HepG2 (cell line): Measurements from ENCODE around the gene HPS4. TPM values are rescaled to one million over a fixed set of nuclear protein-coding genes. Genes with fewer than 3 reads are reported as not detected.
A peak's percentile ranks its signal among the peaks of the same experiment; 100 is the strongest.

ENCODE experiments used
- ATAC-seq: fragments of 200-7000 bp; cut with Tn5 transposase; 3 replicates; pipeline ENCODE4 v1.9.1; 2020; ENCODE audit warnings: mild to moderate bottlenecking, moderate library complexity
- Bru-seq: library from RNA; stranded (reverse); fragments of 400-500 nt; gene quantifications from one replicate; lab custom pipeline; 2021; lab: Mats Ljungman, UMichigan
- BruChase-seq, 2 experiments: library from RNA; stranded (reverse); fragments of 400-500 nt; gene quantifications; one replicate each; lab custom pipeline; 2021; lab: Mats Ljungman, UMichigan
- BruUV-seq: library from RNA; stranded (reverse); fragments of 400-500 nt; replicated peaks from 2 replicates; lab custom pipeline; 2021; lab: Mats Ljungman, UMichigan
- CTCF ChIA-PET: fragments of 300-600 bp; formaldehyde crosslinking; extraction: SDS; loops from one replicate; lab custom pipeline; 2021; ENCODE audit warnings: low total read pairs, inconsistent platforms, low intra/inter-chr PET ratio; lab: Yijun Ruan, JAX
- POLR2A ChIA-PET: fragments of 350-600 bp; sonication (Branson Sonifier 250); formaldehyde crosslinking; loops from one replicate; lab custom pipeline; 2020; ENCODE audit warnings: antibody characterized with exemption, inconsistent platforms; lab: Yijun Ruan, JAX
- DNase-seq: peaks from one replicate; pipeline ENCODE4 v3.0.0-alpha.2; 2015; ENCODE audit warnings: low spot score
- FAIRE-seq: peaks from 3 replicates; lab custom pipeline; 2011; peaks lifted over from hg19 to GRCh38; lab: Jason Lieb, UNC
- H2AFZ ChIP-seq: one replicate; pipeline ENCODE4 v1.6.1; 2011; ENCODE audit warnings: low read length, inconsistent platforms
- H3K27ac ChIP-seq: fragments of 300-600 bp; 3 replicates; pipeline ENCODE4 v1.8.0; 2011; ENCODE audit warnings: mixed run types, mild to moderate bottlenecking, mixed read lengths, low read length, inconsistent platforms; ENCODE audit not compliant: insufficient read depth; ENCODE audit errors: extremely low read length
- H3K27me3 ChIP-seq, 2 experiments: fragments of 200-600 bp in 1 of 2; 2 replicates in 1 of 2; 3 replicates in 1 of 2; pipeline versions ENCODE4 v1.6.0 to v1.8.0; 2011; ENCODE audit warnings: low read length in 2 of 2, mild to moderate bottlenecking in 2 of 2, moderate library complexity in 2 of 2, inconsistent platforms in 1 of 2; ENCODE audit not compliant: insufficient read depth in 2 of 2, control insufficient read depth in 1 of 2
- H3K36me3 ChIP-seq, 2 experiments: fragments of 200-600 bp in 1 of 2; replicated peaks in 1 of 2; 2 replicates in 1 of 2; 3 replicates in 1 of 2; pipeline versions ENCODE4 v1.5.1 to v1.8.0; 2011; ENCODE audit warnings: low read length in 2 of 2, inconsistent platforms in 1 of 2; ENCODE audit not compliant: insufficient read depth in 2 of 2, control insufficient read depth in 1 of 2
- H3K4me1 ChIP-seq: 2 replicates; pipeline ENCODE4 v1.5.1; 2012; ENCODE audit warnings: low read length, inconsistent platforms; ENCODE audit not compliant: insufficient read depth
- H3K4me2 ChIP-seq: 2 replicates; pipeline ENCODE4 v1.6.0; 2011; ENCODE audit warnings: low read depth, low read length, inconsistent platforms
- H3K4me3 ChIP-seq, 3 experiments: fragments of 200-600 bp in 1 of 3; sonication (generic), shearing (Covaris generic) in 1 of 3; replicated peaks in 1 of 3; 2 replicates each; pipeline ENCODE4 v1.5.1; 2011 to 2016; ENCODE audit warnings: low read length in 3 of 3, inconsistent platforms in 2 of 3, low read depth in 2 of 3, mild to moderate bottlenecking in 2 of 3, control low read depth in 1 of 3, mixed read lengths in 1 of 3; ENCODE audit not compliant: insufficient read depth in 1 of 3
- H3K79me2 ChIP-seq: one replicate; pipeline ENCODE4 v1.6.1; 2011; ENCODE audit warnings: low read length, inconsistent platforms; ENCODE audit not compliant: insufficient read depth
- H3K9ac ChIP-seq: 2 replicates; pipeline ENCODE4 v1.6.0; 2011; ENCODE audit warnings: mild to moderate bottlenecking, low read depth, low read length, inconsistent platforms; ENCODE audit not compliant: insufficient read depth
- H3K9me3 ChIP-seq: 2 replicates; pipeline ENCODE4 v1.5.1; 2012; ENCODE audit warnings: mild to moderate bottlenecking, low read length
- H4K20me1 ChIP-seq: 2 replicates; pipeline ENCODE4 v1.6.0; 2011; ENCODE audit warnings: inconsistent platforms, mild to moderate bottlenecking, low read length, moderate library complexity; ENCODE audit not compliant: insufficient read depth
- BRD4 ChIP-seq: sonication (generic); formaldehyde crosslinking; IDR thresholded peaks from 2 replicates; pipeline ENCODE4 v1.4.0; 2020; ENCODE audit warnings: missing genetic modification reagents
- FIP1L1 ChIP-seq: fragments of 200-400 bp; formaldehyde crosslinking; IDR thresholded peaks from 2 replicates; pipeline ENCODE4 v1.6.1; 2018; ENCODE audit warnings: low read depth, mild to moderate bottlenecking, low read length, moderate library complexity, borderline replicate concordance; ENCODE audit not compliant: insufficient read depth
- MYNN ChIP-seq: sonication (generic); formaldehyde crosslinking; IDR thresholded peaks from 2 replicates; pipeline ENCODE4 v1.4.0; 2020; ENCODE audit warnings: mild to moderate bottlenecking, low read depth, missing genetic modification reagents
- TEAD2 ChIP-seq: sonication (generic); formaldehyde crosslinking; IDR thresholded peaks from 2 replicates; pipeline ENCODE4 v1.9.0; 2021; ENCODE audit warnings: missing genetic modification reagents
- WGBS: methylation state at CpG from one replicate; pipeline ENCODE4 v1.1.6; 2017; ENCODE audit warnings: low lambda C conversion rate; 5-methylcytosine and 5-hydroxymethylcytosine counted together
- in situ Hi-C: cut with HindIII; loops from 2 replicates; pipeline ENCODE4 v1.10.0; 2017; ENCODE audit warnings: low pct_unique_long_range_greater_than_20kb; ENCODE audit not compliant: extremely low pct_ligation_motif_present
- intact Hi-C: fragments of 100-400 bp; cut with micrococcal nuclease; formaldehyde crosslinking; loops from one replicate; pipeline ENCODE4 v1.10.0; 2022; ENCODE audit not compliant: unreplicated experiment
- long read RNA-seq, 2 experiments: library from RNA in 1 of 2; library from polyadenylated mRNA in 1 of 2; stranded (forward) in 1 of 2; unstranded in 1 of 2; transcript quantifications; one replicate each; pipeline ENCODE4 v2.0.0, GENCODE V29; 2019 to 2022
- polyA minus RNA-seq, 3 experiments: library from RNA; depleted of rRNA, polyadenylated mRNA; stranded (reverse); fragments of >200 nt; gene quantifications; 2 replicates each; pipeline ENCODE4 v1.2.3, GENCODE V29; 2011; ENCODE audit warnings: low replicate concordance in 1 of 3
- polyA plus RNA-seq, 8 experiments: library from polyadenylated mRNA; depleted of rRNA in 3 of 8; stranded (reverse) in 7 of 8; unstranded in 1 of 8; fragments of >200 nt; fragmentation: Illumina TruSeq in 4 of 8; extraction: Trizol in 4 of 8; gene quantifications; 2 replicates each; pipeline versions ENCODE4 v1.2.1 to v1.2.3, GENCODE V29; 2011 to 2016; ENCODE audit warnings: low read depth in 4 of 8, missing spikeins in 1 of 8, mixed read lengths in 1 of 8; ENCODE audit not compliant: insufficient read depth in 1 of 8
- total RNA-seq, 5 experiments: library from RNA; depleted of rRNA; stranded (reverse); fragments of >200 nt; fragmentation: Illumina TruSeq; extraction: Trizol; gene quantifications; 2 replicates each; pipeline ENCODE4 v1.2.3, GENCODE V29; 2016; ENCODE audit warnings: low read depth in 1 of 5
- TF ChIP-seq, protein P1 (sequence below): sonication (generic); formaldehyde crosslinking; IDR thresholded peaks from 2 replicates; pipeline ENCODE4 v1.4.0; 2020; ENCODE audit warnings: missing genetic modification reagents
- TF ChIP-seq, protein P2 (sequence below): sonication (generic); formaldehyde crosslinking; IDR thresholded peaks from 2 replicates; pipeline ENCODE4 v1.8.0; 2022; ENCODE audit warnings: mild to moderate bottlenecking, missing genetic modification reagents; ENCODE audit not compliant: insufficient replicate concordance

Gene HPS4
- 29.7 and 34.0 TPM in 2 replicates for total RNA-seq (2016; rRNA removed; fragmentation: Illumina TruSeq; extraction: Trizol)
- total RNA-seq (2016; cell fraction: cytosol; rRNA removed; fragmentation: Illumina TruSeq; extraction: Trizol; ENCODE audit: low read depth) = 6.1 and 12.7 TPM in 2 replicates
- total RNA-seq (2016; cell fraction: insoluble cytoplasmic fraction; rRNA removed; fragmentation: Illumina TruSeq; extraction: Trizol) = 28.2 and 33.4 TPM in 2 replicates
- total RNA-seq (2016; cell fraction: membrane; rRNA removed; fragmentation: Illumina TruSeq; extraction: Trizol) = 12.8 and 13.4 TPM in 2 replicates
- total RNA-seq (2016; cell fraction: nucleus; rRNA removed; fragmentation: Illumina TruSeq; extraction: Trizol) = 47.5 and 51.3 TPM in 2 replicates
- polyA plus RNA-seq (2011; rRNA removed) = 27.4 and 28.0 TPM in 2 replicates
- 14.0 and 16.9 TPM in 2 replicates for polyA plus RNA-seq (2011; cell fraction: cytosol; rRNA removed)
- 114 and 121 TPM in 2 replicates for polyA plus RNA-seq (2011; cell fraction: nucleus; rRNA removed)
- polyA plus RNA-seq (2012) = 20.2 and 21.3 TPM in 2 replicates
- polyA plus RNA-seq (2016; cell fraction: cytosol; fragmentation: Illumina TruSeq; extraction: Trizol; ENCODE audit: low read depth) = 2.0 TPM in 2 replicates
- polyA plus RNA-seq (2016; cell fraction: insoluble cytoplasmic fraction; fragmentation: Illumina TruSeq; extraction: Trizol; ENCODE audit: low read depth) = 14.9 and 19.8 TPM in 2 replicates
- 4.4 and 5.3 TPM in 2 replicates for polyA plus RNA-seq (2016; cell fraction: membrane; fragmentation: Illumina TruSeq; extraction: Trizol; ENCODE audit: low read depth)
- polyA plus RNA-seq (2016; cell fraction: nucleus; fragmentation: Illumina TruSeq; extraction: Trizol; ENCODE audit: insufficient read depth, low read depth) = 67.8 and 71.6 TPM in 2 replicates
- polyA minus RNA-seq (2011; rRNA and poly(A)+ RNA removed; ENCODE audit: low replicate concordance) = 18.5 and 40.6 TPM in 2 replicates
- 9.3 and 10.6 TPM in 2 replicates for polyA minus RNA-seq (2011; cell fraction: cytosol; rRNA and poly(A)+ RNA removed)
- polyA minus RNA-seq (2011; cell fraction: nucleus; rRNA and poly(A)+ RNA removed) = 61.7 and 71.9 TPM in 2 replicates
- percentile 79 among the genes with signal in this experiment for Bru-seq, nascent RNA
- percentile 91 among the genes with signal in this experiment for BruChase-seq, experiment 1, labeled RNA remaining after a 6-hour chase
- BruChase-seq, experiment 2, labeled RNA remaining after a 2-hour chase = percentile 88 among the genes with signal in this experiment
- long read RNA-seq, experiment 1, full-length matches to known transcripts = 1 of 10 reads
- long read RNA-seq, experiment 1, partial matches to known transcripts = 3 of 10 reads
- long read RNA-seq, experiment 1, other reads (novel, unspliced or antisense) = 6 of 10 reads
- long read RNA-seq, experiment 2, partial matches to known transcripts = 4 of 17 reads
- long read RNA-seq, experiment 2, other reads (novel, unspliced or antisense) = 11 of 17 reads

DNA sequence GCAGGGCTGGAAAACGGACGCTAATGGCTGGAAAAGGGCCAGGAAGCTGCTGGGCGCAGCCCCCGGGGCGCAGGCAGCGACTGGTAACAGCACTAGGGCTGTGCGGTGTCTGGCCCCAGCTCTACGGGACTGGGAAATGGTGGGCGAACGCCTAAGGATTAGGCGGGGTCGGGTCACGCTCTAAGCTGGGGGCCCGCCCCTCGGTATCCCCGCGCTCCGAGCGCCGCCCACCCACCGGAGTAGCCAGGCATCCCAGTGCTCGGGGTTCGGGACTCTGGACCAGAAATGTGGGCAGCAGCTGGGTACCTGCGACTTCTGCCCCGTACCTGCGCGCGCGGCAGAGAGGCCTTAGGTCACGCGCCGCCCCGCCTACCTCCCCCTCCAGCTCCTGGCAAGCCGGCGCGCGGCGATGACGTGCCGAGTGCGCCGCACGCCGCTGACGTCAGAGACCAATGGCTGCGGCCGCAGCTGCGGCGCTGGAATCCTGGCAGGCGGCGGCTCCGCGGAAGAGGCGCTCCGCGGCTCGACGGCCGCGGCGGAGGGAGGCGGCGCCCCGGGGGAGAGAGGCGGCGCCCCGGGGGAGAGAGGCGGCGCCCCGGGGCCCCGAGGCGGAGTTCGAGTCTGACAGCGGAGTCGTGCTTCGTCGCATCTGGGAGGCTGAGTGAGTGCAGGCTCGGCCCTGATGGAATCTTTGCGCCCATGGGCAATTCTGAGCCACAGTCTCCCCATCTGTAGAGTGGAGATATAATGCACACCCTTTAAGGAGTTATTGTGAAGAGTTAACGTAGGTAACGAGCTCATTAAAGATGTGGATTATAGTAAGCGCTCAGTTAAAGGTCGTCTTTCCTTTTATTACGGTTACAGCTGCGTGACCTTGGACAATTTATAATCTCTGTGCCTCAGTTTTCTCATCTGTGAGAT lies at the start of gene HPS4, which contains the start of gene SRRD:
HPS4 (minus strand) TSS at position 345 of the 921 bp plus-strand sequence. CDS start 2,021 bp downstream, outside the sequence.
SRRD (plus strand) TSS at position 439 of the 921 bp plus-strand sequence; CDS start at position 453, 14 bp downstream.
- ATAC-seq = peak; percentile 87
- 1% methylated on average over 8 of the region's 85 CpGs for WGBS
- in situ Hi-C loops = no loop called here
- Histone ChIP-seq H2AFZ (no peak within 1 kb of the TSS), H3K4me1 (peaks cover 70% of the 10 kb centered on the region), H3K4me3 (peak within 1 kb of the TSS; percentile 79 to 94 (median 91)), H3K79me2 (peaks cover 64% of the 10 kb centered on the region), H3K36me3 (peaks cover 5 to 14% of the 10 kb centered on the region in 2 experiments), H4K20me1 (no peaks in the 10 kb centered on the region), H3K27me3 (no peaks in the 10 kb centered on the region; a peak in 1 of 5 replicates), H3K27ac (peak within 1 kb of the TSS; percentile 91), H3K9me3 (no peaks in the 10 kb centered on the region), H3K4me2 (peak within 1 kb of the TSS; percentile 93), H3K9ac (peak within 1 kb of the TSS; percentile 95)
- FAIRE-seq = no peak
- BruUV-seq = no TSS peak
- ChIA-PET CTCF (no interaction called here), POLR2A (interaction anchor here (0.9 to 3.4 kb wide), 15 partner anchors 8 to 103 kb away, joined by 3 to 27 read pairs (median 3); partner anchors contain the start of gene TFIP11)
- DNase-seq = peak; percentile 77
- intact Hi-C loops = no loop called here
- TF ChIP-seq, protein P1, sequence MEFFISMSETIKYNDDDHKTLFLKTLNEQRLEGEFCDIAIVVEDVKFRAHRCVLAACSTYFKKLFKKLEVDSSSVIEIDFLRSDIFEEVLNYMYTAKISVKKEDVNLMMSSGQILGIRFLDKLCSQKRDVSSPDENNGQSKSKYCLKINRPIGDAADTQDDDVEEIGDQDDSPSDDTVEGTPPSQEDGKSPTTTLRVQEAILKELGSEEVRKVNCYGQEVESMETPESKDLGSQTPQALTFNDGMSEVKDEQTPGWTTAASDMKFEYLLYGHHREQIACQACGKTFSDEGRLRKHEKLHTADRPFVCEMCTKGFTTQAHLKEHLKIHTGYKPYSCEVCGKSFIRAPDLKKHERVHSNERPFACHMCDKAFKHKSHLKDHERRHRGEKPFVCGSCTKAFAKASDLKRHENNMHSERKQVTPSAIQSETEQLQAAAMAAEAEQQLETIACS = peak; percentile 86
- peak; percentile 73; the same call in 1 of the 2 replicates for TF ChIP-seq MYNN (CRISPR knock-in tag)
- peak; percentile 78 for TF ChIP-seq BRD4 (CRISPR knock-in tag)
- TF ChIP-seq, protein P2, sequence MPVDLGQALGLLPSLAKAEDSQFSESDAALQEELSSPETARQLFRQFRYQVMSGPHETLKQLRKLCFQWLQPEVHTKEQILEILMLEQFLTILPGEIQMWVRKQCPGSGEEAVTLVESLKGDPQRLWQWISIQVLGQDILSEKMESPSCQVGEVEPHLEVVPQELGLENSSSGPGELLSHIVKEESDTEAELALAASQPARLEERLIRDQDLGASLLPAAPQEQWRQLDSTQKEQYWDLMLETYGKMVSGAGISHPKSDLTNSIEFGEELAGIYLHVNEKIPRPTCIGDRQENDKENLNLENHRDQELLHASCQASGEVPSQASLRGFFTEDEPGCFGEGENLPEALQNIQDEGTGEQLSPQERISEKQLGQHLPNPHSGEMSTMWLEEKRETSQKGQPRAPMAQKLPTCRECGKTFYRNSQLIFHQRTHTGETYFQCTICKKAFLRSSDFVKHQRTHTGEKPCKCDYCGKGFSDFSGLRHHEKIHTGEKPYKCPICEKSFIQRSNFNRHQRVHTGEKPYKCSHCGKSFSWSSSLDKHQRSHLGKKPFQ (CRISPR knock-in tag) = peak; percentile 74
- TF ChIP-seq FIP1L1 = no peak
- TF ChIP-seq TEAD2 (CRISPR knock-in tag) = no peak
